HG03432 (cell line): ENCODE measurements around the gene PPP4R4.

Experiments used
- ATAC-seq: cut with Tn5 transposase; IDR thresholded peaks from one replicate; pipeline ENCODE4 v1.9.1; 2021; ENCODE audit warnings: mild to moderate bottlenecking, moderate library complexity; ENCODE audit not compliant: unreplicated experiment

The PPP4R4 gene

GRCh38 chr14:94173885-94174603 lies at the start of gene PPP4R4:
Gene PPP4R4, plus strand, starts transcription at chr14:94174322. Its CDS starts 144 bp downstream, at chr14:94174466.
- ATAC-seq = peak; percentile 88

- ATAC-seq = no peak
These were observed 49.3 kb upstream of the PPP4R4 start for GRCh38 chr14:94124582-94125377.

- ATAC-seq = no peak
These were observed 48.3 kb upstream of the PPP4R4 start for GRCh38 chr14:94125659-94126418.

GRCh38 chr14:94126419-94126677 lies 47.8 kb upstream of the PPP4R4 start:
- no peak for ATAC-seq

GRCh38 chr14:94126800-94127199 lies 47.3 kb upstream of the PPP4R4 start:
- no peak for ATAC-seq

GRCh38 chr14:94127330-94127729 lies 46.8 kb upstream of the PPP4R4 start:
- no peak for ATAC-seq

GRCh38 chr14:94128216-94128839 lies 45.8 kb upstream of the PPP4R4 start:
- ATAC-seq = no peak

GRCh38 chr14:94129111-94129757 lies 44.9 kb upstream of the PPP4R4 start, which contains the start of gene IFI27L2:
Gene IFI27L2, minus strand, starts transcription at chr14:94129604. Its CDS starts 40 bp downstream, at chr14:94129564.
- ATAC-seq = peak; percentile 93

- ATAC-seq = peak; percentile 37
These were observed 44.2 kb upstream of the PPP4R4 start for GRCh38 chr14:94129758-94130414.

- peak; percentile 44 for ATAC-seq
These were observed 41.7 kb upstream of the PPP4R4 start for GRCh38 chr14:94132285-94132887.

GRCh38 chr14:94135476-94135875 lies 38.6 kb upstream of the PPP4R4 start:
- ATAC-seq = no peak

GRCh38 chr14:94136575-94137331 lies 37.4 kb upstream of the PPP4R4 start:
- peak; percentile 77 for ATAC-seq

GRCh38 chr14:94138251-94138650 lies 35.9 kb upstream of the PPP4R4 start:
- no peak for ATAC-seq

GRCh38 chr14:94139006-94139405 lies 35.1 kb upstream of the PPP4R4 start:
- ATAC-seq = no peak

- no peak for ATAC-seq
These were observed 34.7 kb upstream of the PPP4R4 start for GRCh38 chr14:94139421-94139820.

GRCh38 chr14:94142247-94142646 lies 31.9 kb upstream of the PPP4R4 start:
- ATAC-seq = no peak

- ATAC-seq = no peak
These were observed 31.3 kb upstream of the PPP4R4 start for GRCh38 chr14:94142836-94143235.

GRCh38 chr14:94143239-94143638 lies 30.9 kb upstream of the PPP4R4 start:
- ATAC-seq = no peak

- ATAC-seq = no peak
These were observed 30.4 kb upstream of the PPP4R4 start for GRCh38 chr14:94143711-94144110.
